SJSA1 (cell line): Measurements from ENCODE around the gene IL1RL2. TPM values are rescaled to one million over a fixed set of nuclear protein-coding genes. Genes with fewer than 3 reads are reported as not detected.

Source experiments
- DNase-seq, 2 experiments: peaks; one replicate each; pipeline ENCODE4 v3.0.0-alpha.2; 2015 to 2020; ENCODE audit warnings: low spot score in 2 of 2, low read depth in 1 of 2
- H3K27ac ChIP-seq: fragments of 250-450 bp; sonication (Bioruptor Pico); 2 replicates; pipeline ENCODE4 v1.5.1; 2020; ENCODE audit warnings: mild to moderate bottlenecking, moderate library complexity
- H3K27me3 ChIP-seq: fragments of 250-450 bp; sonication (Bioruptor Pico); replicated peaks from 2 replicates; pipeline ENCODE4 v1.5.1; 2020; ENCODE audit warnings: mild to moderate bottlenecking, moderate library complexity
- H3K36me3 ChIP-seq: fragments of 250-450 bp; sonication (Bioruptor Pico); 2 replicates; pipeline ENCODE4 v1.5.1; 2020; ENCODE audit warnings: mild to moderate bottlenecking
- H3K4me1 ChIP-seq: fragments of 250-450 bp; sonication (Bioruptor Pico); replicated peaks from 2 replicates; pipeline ENCODE4 v1.6.1; 2021; ENCODE audit warnings: mild to moderate bottlenecking
- H3K4me3 ChIP-seq: fragments of 250-450 bp; sonication (Bioruptor Pico); 2 replicates; pipeline ENCODE4 v1.5.1; 2020; ENCODE audit warnings: mild to moderate bottlenecking
- H3K9me3 ChIP-seq: fragments of 250-450 bp; sonication (Bioruptor Pico); replicated peaks from 2 replicates; pipeline ENCODE4 v1.5.1; 2020; ENCODE audit warnings: mild to moderate bottlenecking
- total RNA-seq: library from RNA; depleted of rRNA; stranded (reverse); fragments of >200 nt; shearing (Covaris generic); gene quantifications from 2 replicates; pipeline ENCODE4 v1.2.3, GENCODE V29; 2014

Gene IL1RL2
- total RNA-seq, 1 experiment from 2014 or later = not detected

- no peak for DNase-seq
- Histone ChIP-seq H3K4me3 (no peak overlapping the region), H3K9me3 (no peaks in the 10 kb centered on the region), H3K4me1 (peaks cover 38% of the 10 kb centered on the region), H3K27me3 (no peaks in the 10 kb centered on the region), H3K27ac (no peak overlapping the region), H3K36me3 (no peaks in the 10 kb centered on the region)
Observed at GRCh38 chr2:102229141-102229769, 42.4 kb downstream of the IL1RL2 start.

- Histone ChIP-seq H3K27ac (no peak overlapping the region), H3K4me3 (no peak overlapping the region), H3K4me1 (peaks cover 38% of the 10 kb centered on the region), H3K27me3 (no peaks in the 10 kb centered on the region), H3K36me3 (no peaks in the 10 kb centered on the region), H3K9me3 (no peaks in the 10 kb centered on the region)
- DNase-seq = no peak
Observed at GRCh38 chr2:102230410-102230909, 43.6 kb downstream of the IL1RL2 start.

- H3K36me3 ChIP-seq = no peaks in the 10 kb centered on the region
- H3K4me1 ChIP-seq = peaks cover 22% of the 10 kb centered on the region
- DNase-seq = no peak
- H3K9me3 ChIP-seq = no peaks in the 10 kb centered on the region
- H3K27me3 ChIP-seq = no peaks in the 10 kb centered on the region
- no peak overlapping the region for H3K27ac ChIP-seq
- H3K4me3 ChIP-seq = no peak overlapping the region
Observed at GRCh38 chr2:102233132-102233884, 46.5 kb downstream of the IL1RL2 start.

GRCh38 chr2:102235042-102235473, 48.2 kb downstream of the IL1RL2 start:
- Histone ChIP-seq H3K4me3 (no peak overlapping the region), H3K27me3 (no peaks in the 10 kb centered on the region), H3K27ac (no peak overlapping the region), H3K4me1 (peaks cover 18% of the 10 kb centered on the region), H3K36me3 (no peaks in the 10 kb centered on the region), H3K9me3 (no peaks in the 10 kb centered on the region)
- no peak for DNase-seq

GRCh38 chr2:102235491-102235890, 48.7 kb downstream of the IL1RL2 start:
- DNase-seq = no peak

GRCh38 chr2:102236132-102236531, 49.3 kb downstream of the IL1RL2 start:
- H3K4me1 ChIP-seq = peaks cover 26% of the 10 kb centered on the region
- DNase-seq = no peak
- no peak overlapping the region for H3K27ac ChIP-seq
- H3K9me3 ChIP-seq = no peaks in the 10 kb centered on the region
- H3K36me3 ChIP-seq = no peaks in the 10 kb centered on the region
- no peaks in the 10 kb centered on the region for H3K27me3 ChIP-seq
- H3K4me3 ChIP-seq = no peak overlapping the region

More at GRCh38 chr2:102235491-102235890, 48.7 kb downstream of the IL1RL2 start:
- H3K4me3 ChIP-seq = no peak overlapping the region
- no peaks in the 10 kb centered on the region for H3K9me3 ChIP-seq
- H3K36me3 ChIP-seq = no peaks in the 10 kb centered on the region
- no peaks in the 10 kb centered on the region for H3K27me3 ChIP-seq
- no peak overlapping the region for H3K27ac ChIP-seq
- peaks cover 19% of the 10 kb centered on the region for H3K4me1 ChIP-seq

- Histone ChIP-seq H3K4me3 (no peak overlapping the region), H3K36me3 (no peaks in the 10 kb centered on the region), H3K27ac (no peak overlapping the region), H3K4me1 (peaks cover 18% of the 10 kb centered on the region), H3K27me3 (no peaks in the 10 kb centered on the region), H3K9me3 (no peaks in the 10 kb centered on the region)
- no peak for DNase-seq
Observed at GRCh38 chr2:102237176-102237575, 50.4 kb downstream of the IL1RL2 start.

- Histone ChIP-seq H3K36me3 (no peaks in the 10 kb centered on the region), H3K27ac (no peak overlapping the region)
- DNase-seq = no peak
Observed at GRCh38 chr2:102238039-102238756, 51.4 kb downstream of the IL1RL2 start.

GRCh38 chr2:102238778-102239177, 52.0 kb downstream of the IL1RL2 start:
- no peak overlapping the region for H3K27ac ChIP-seq
- H3K36me3 ChIP-seq = no peaks in the 10 kb centered on the region
- no peaks in the 10 kb centered on the region for H3K27me3 ChIP-seq

More at GRCh38 chr2:102238039-102238756, 51.4 kb downstream of the IL1RL2 start:
- peaks cover 15% of the 10 kb centered on the region for H3K4me1 ChIP-seq
- no peak overlapping the region for H3K4me3 ChIP-seq
- no peaks in the 10 kb centered on the region for H3K9me3 ChIP-seq
- H3K27me3 ChIP-seq = no peaks in the 10 kb centered on the region

GRCh38 chr2:102239344-102239743, 52.5 kb downstream of the IL1RL2 start:
- no peak for DNase-seq
- H3K4me3 ChIP-seq = no peak overlapping the region
- H3K27ac ChIP-seq = no peak overlapping the region
- H3K27me3 ChIP-seq = no peaks in the 10 kb centered on the region
- H3K36me3 ChIP-seq = no peaks in the 10 kb centered on the region
- H3K4me1 ChIP-seq = peaks cover 15% of the 10 kb centered on the region
- H3K9me3 ChIP-seq = no peaks in the 10 kb centered on the region

More at GRCh38 chr2:102238778-102239177, 52.0 kb downstream of the IL1RL2 start:
- Histone ChIP-seq H3K4me3 (no peak overlapping the region), H3K9me3 (no peaks in the 10 kb centered on the region), H3K4me1 (peaks cover 15% of the 10 kb centered on the region)
- no peak for DNase-seq

GRCh38 chr2:102240640-102241370, 54.0 kb downstream of the IL1RL2 start:
- H3K4me3 ChIP-seq = no peak overlapping the region
- DNase-seq = peak; percentile 65 to 84
- H3K4me1 ChIP-seq = peaks cover 26% of the 10 kb centered on the region
- H3K27ac ChIP-seq = no peak overlapping the region
- no peaks in the 10 kb centered on the region for H3K9me3 ChIP-seq
- no peaks in the 10 kb centered on the region for H3K36me3 ChIP-seq
- no peaks in the 10 kb centered on the region for H3K27me3 ChIP-seq

GRCh38 chr2:102241616-102242305, 54.9 kb downstream of the IL1RL2 start:
- no peak for DNase-seq
- Histone ChIP-seq H3K4me3 (no peak overlapping the region), H3K36me3 (no peaks in the 10 kb centered on the region)

More at GRCh38 chr2:102241616-102242305, 54.9 kb downstream of the IL1RL2 start:
- Histone ChIP-seq H3K27me3 (no peaks in the 10 kb centered on the region), H3K27ac (no peak overlapping the region), H3K9me3 (no peaks in the 10 kb centered on the region), H3K4me1 (peaks cover 30% of the 10 kb centered on the region)
